HG02588 (cell line): ENCODE measurements around the gene ZBED4.

ENCODE experiments used
- ATAC-seq: cut with Tn5 transposase; IDR thresholded peaks from one replicate; pipeline ENCODE4 v1.9.1; 2021; ENCODE audit warnings: mild to moderate bottlenecking, moderate library complexity; ENCODE audit not compliant: unreplicated experiment

ZBED4 gene

GRCh38 chr22:49934160-49934890, 80.7 kb downstream of the ZBED4 start:
- no peak for ATAC-seq

GRCh38 chr22:49934891-49935557, 81.4 kb downstream of the ZBED4 start:
- no peak for ATAC-seq

GRCh38 chr22:49935561-49935960, 81.9 kb downstream of the ZBED4 start:
- no peak for ATAC-seq

- ATAC-seq: peak; percentile 52
These were observed 82.7 kb downstream of the ZBED4 start for GRCh38 chr22:49936018-49936972.

GRCh38 chr22:49936973-49937757, 83.5 kb downstream of the ZBED4 start:
- ATAC-seq: no peak

GRCh38 chr22:49937758-49938564, 84.3 kb downstream of the ZBED4 start:
- ATAC-seq: no peak

GRCh38 chr22:49938565-49939136, 85.0 kb downstream of the ZBED4 start:
- ATAC-seq: no peak
